HEK293 (cell line): Measurements from ENCODE around the gene CLEC16A.
A peak's percentile ranks its signal among the peaks of the same experiment; 100 is the strongest.

Experiments
- CTCF ChIA-PET: fragments of 350-600 bp; formaldehyde crosslinking; extraction: SDS; loops from one replicate; lab custom pipeline; 2021; ENCODE audit warnings: antibody characterized with exemption; lab: Yijun Ruan, JAX
- POLR2A ChIA-PET: fragments of 300-600 bp; formaldehyde crosslinking; extraction: SDS; loops from one replicate; lab custom pipeline; 2020; ENCODE audit warnings: antibody characterized with exemption, inconsistent platforms; lab: Yijun Ruan, JAX
- H3K27ac ChIP-seq: fragments of 200-500 bp; sonication (Bioruptor generic); 2 replicates; pipeline ENCODE4 v1.5.1; 2014; ENCODE audit warnings: low read depth, low read length, control low read depth, inconsistent platforms; ENCODE audit errors: extremely low read depth
- H3K36me3 ChIP-seq, 2 experiments: fragments of 200-500 bp in 1 of 2; sonication (Bioruptor generic) in 1 of 2; 1 replicate in 1 of 2; 2 replicates in 1 of 2; pipeline ENCODE4 v1.5.1; 2014 to 2017; ENCODE audit warnings: inconsistent platforms in 2 of 2, low read length in 2 of 2; ENCODE audit not compliant: control insufficient read depth in 2 of 2, insufficient read depth in 1 of 2
- H3K4me1 ChIP-seq: fragments of 200-500 bp; sonication (Bioruptor generic); 2 replicates; pipeline ENCODE4 v1.5.1; 2014; ENCODE audit warnings: mild to moderate bottlenecking, low read length, inconsistent platforms; ENCODE audit not compliant: control insufficient read depth, insufficient read depth
- H3K4me3 ChIP-seq: 2 replicates; pipeline ENCODE4 v1.5.1; 2011; ENCODE audit warnings: low read depth, mild to moderate bottlenecking, control low read depth, low read length, moderate library complexity
- H3K9me3 ChIP-seq: fragments of 200-500 bp; sonication (Bioruptor generic); 2 replicates; pipeline ENCODE4 v1.5.1; 2014; ENCODE audit warnings: low read depth, low read length, inconsistent platforms; ENCODE audit not compliant: control insufficient read depth, insufficient read depth
- GLI4 ChIP-seq: fragments of 450-650 bp; formaldehyde crosslinking; IDR thresholded peaks from 2 replicates; pipeline ENCODE4 v1.5.1; 2016; ENCODE audit warnings: missing biosample characterization, missing genetic modification characterization
- GLIS1 ChIP-seq: fragments of 450-650 bp; formaldehyde crosslinking; IDR thresholded peaks from 2 replicates; pipeline ENCODE4 v1.5.1; 2016; ENCODE audit warnings: missing biosample characterization, missing genetic modification characterization
- ZBTB17 ChIP-seq: fragments of 450-650 bp; formaldehyde crosslinking; IDR thresholded peaks from 2 replicates; pipeline ENCODE4 v1.5.1; 2016; ENCODE audit warnings: missing biosample characterization, missing genetic modification characterization
- ZBTB7A ChIP-seq: fragments of 450-650 bp; formaldehyde crosslinking; IDR thresholded peaks from 2 replicates; pipeline ENCODE4 v1.5.1; 2016; ENCODE audit warnings: low read depth, missing biosample characterization, missing genetic modification characterization
- ZBTB8A ChIP-seq: fragments of 450-650 bp; formaldehyde crosslinking; IDR thresholded peaks from 2 replicates; pipeline ENCODE4 v1.5.1; 2016; ENCODE audit warnings: missing biosample characterization, missing genetic modification characterization
- ZNF121 ChIP-seq: fragments of 450-650 bp; formaldehyde crosslinking; IDR thresholded peaks from 2 replicates; pipeline ENCODE4 v1.5.1; 2016; ENCODE audit warnings: missing biosample characterization, missing genetic modification characterization
- ZNF211 ChIP-seq: fragments of 450-650 bp; formaldehyde crosslinking; IDR thresholded peaks from 2 replicates; pipeline ENCODE4 v1.5.1; 2016; ENCODE audit warnings: low read depth, missing biosample characterization, missing genetic modification characterization
- ZNF76 ChIP-seq: fragments of 450-650 bp; formaldehyde crosslinking; IDR thresholded peaks from 2 replicates; pipeline ENCODE4; 2016; ENCODE audit warnings: low read depth, missing biosample characterization, missing genetic modification characterization, borderline replicate concordance
- ZSCAN23 ChIP-seq: fragments of 450-650 bp; formaldehyde crosslinking; IDR thresholded peaks from 2 replicates; pipeline ENCODE4 v1.5.1; 2016; ENCODE audit warnings: missing biosample characterization, missing genetic modification characterization
- TF ChIP-seq, protein P1 (sequence below): fragments of 450-650 bp; formaldehyde crosslinking; IDR thresholded peaks from 2 replicates; pipeline ENCODE4 v1.5.1; 2016; ENCODE audit warnings: missing biosample characterization, missing genetic modification characterization
- TF ChIP-seq, protein P2 (sequence below): fragments of 450-650 bp; IDR thresholded peaks from 2 replicates; pipeline ENCODE4 v1.5.1; 2018; ENCODE audit warnings: missing biosample characterization, missing genetic modification characterization
- TF ChIP-seq, protein P3 (sequence below): fragments of 450-650 bp; formaldehyde crosslinking; IDR thresholded peaks from 2 replicates; pipeline ENCODE4 v1.5.1; 2016; ENCODE audit warnings: missing biosample characterization, missing genetic modification characterization
- TF ChIP-seq, protein P4 (sequence below): fragments of 450-650 bp; formaldehyde crosslinking; IDR thresholded peaks from 2 replicates; pipeline ENCODE4 v1.5.1; 2016; ENCODE audit warnings: missing biosample characterization, missing genetic modification characterization, low read depth

CLEC16A gene

GRCh38 chr16:11104168-11105037, 160.0 kb downstream of the CLEC16A start:
- no peaks in the 10 kb centered on the region for H3K36me3 ChIP-seq
- ChIA-PET CTCF (interaction anchor here (1.1 kb wide), 1 partner anchor 9 kb away, joined by 3 read pairs; no protein-coding TSS in a partner anchor), POLR2A (interaction anchor here (0.7 to 1.0 kb wide), 3 partner anchors 29 to 151 kb away, joined by 3 to 5 read pairs (median 4); no protein-coding TSS in a partner anchor)
- H3K4me3 ChIP-seq, result no peak overlapping the region
- no peaks in the 10 kb centered on the region for H3K9me3 ChIP-seq
- no peak overlapping the region for H3K27ac ChIP-seq
- TF ChIP-seq GLI4 (0 out of 2 replicates have a peak, but pooled peaks have one; percentile 1), ZBTB8A (tag by site-specific recombination) (no peak), ZBTB7A (no peak), ZNF121 (tag by site-specific recombination) (0 out of 2 replicates have a peak, but pooled peaks have one; percentile 17), ZSCAN23 (tag by site-specific recombination) (no peak), GLIS1 (tag by site-specific recombination) (no peak), ZNF76 (tag by site-specific recombination) (no peak)
- TF ChIP-seq, protein P1, sequence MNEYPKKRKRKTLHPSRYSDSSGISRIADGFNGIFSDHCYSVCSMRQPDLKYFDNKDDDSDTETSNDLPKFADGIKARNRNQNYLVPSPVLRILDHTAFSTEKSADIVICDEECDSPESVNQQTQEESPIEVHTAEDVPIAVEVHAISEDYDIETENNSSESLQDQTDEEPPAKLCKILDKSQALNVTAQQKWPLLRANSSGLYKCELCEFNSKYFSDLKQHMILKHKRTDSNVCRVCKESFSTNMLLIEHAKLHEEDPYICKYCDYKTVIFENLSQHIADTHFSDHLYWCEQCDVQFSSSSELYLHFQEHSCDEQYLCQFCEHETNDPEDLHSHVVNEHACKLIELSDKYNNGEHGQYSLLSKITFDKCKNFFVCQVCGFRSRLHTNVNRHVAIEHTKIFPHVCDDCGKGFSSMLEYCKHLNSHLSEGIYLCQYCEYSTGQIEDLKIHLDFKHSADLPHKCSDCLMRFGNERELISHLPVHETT (tag by site-specific recombination), result no peak
- TF ChIP-seq, protein P2, sequence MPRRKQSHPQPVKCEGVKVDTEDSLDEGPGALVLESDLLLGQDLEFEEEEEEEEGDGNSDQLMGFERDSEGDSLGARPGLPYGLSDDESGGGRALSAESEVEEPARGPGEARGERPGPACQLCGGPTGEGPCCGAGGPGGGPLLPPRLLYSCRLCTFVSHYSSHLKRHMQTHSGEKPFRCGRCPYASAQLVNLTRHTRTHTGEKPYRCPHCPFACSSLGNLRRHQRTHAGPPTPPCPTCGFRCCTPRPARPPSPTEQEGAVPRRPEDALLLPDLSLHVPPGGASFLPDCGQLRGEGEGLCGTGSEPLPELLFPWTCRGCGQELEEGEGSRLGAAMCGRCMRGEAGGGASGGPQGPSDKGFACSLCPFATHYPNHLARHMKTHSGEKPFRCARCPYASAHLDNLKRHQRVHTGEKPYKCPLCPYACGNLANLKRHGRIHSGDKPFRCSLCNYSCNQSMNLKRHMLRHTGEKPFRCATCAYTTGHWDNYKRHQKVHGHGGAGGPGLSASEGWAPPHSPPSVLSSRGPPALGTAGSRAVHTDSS (tag by site-specific recombination), result no peak
- H3K4me1 ChIP-seq, result peaks cover 7% of the 10 kb centered on the region

DNA sequence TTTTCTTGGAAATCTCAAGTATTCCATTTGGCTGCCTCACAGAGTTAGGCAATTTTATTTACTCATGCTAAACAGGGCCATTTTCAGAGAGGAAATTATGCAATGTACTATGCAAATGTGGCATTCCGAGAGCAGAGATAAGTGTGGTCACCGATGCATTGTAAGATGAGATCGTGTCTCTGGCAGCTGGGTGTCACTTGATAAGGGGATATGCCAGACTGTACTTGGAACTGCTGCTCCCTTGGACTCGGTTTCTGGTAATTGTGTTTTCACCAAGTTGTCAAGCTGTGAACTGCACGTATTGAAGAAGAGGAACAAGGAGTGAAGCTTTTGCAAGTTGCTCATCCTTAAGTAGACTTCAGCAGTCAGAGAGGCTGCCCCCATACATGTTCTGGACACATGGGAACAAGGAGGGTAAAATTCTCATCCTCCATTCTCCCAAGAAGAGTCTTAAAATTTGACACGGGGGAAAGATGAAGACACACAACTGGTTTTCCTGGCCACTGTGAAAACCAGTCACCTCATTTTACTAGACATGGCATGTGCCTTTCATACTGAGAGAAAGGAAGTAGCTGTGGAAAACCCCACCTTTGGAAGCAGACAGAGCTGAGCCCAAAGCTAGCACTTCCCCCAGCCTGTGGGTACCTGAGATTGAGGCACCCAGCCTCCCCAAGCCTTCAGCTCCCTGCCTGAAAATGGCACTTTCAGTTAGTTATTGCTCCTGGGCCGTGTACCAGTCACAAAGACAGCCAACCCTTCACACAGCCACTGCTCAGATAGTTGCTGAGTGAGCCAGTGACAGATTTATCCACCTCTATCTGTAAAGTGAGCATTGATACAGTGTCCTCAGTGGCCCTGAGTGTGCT, 160.9 kb downstream of the CLEC16A start:
- Histone ChIP-seq H3K4me3 (no peak overlapping the region), H3K9me3 (no peaks in the 10 kb centered on the region), H3K27ac (no peak overlapping the region), H3K36me3 (no peaks in the 10 kb centered on the region), H3K4me1 (peaks cover 7% of the 10 kb centered on the region)
- ChIA-PET POLR2A (interaction anchor here (0.9 to 1.0 kb wide), 2 partner anchors 28 to 150 kb away, joined by 4 to 5 read pairs; no protein-coding TSS in a partner anchor), CTCF (no interaction called here)
- TF ChIP-seq ZNF211 (tag by site-specific recombination) (no peak), ZBTB17 (peak; percentile 54)
- TF ChIP-seq, protein P3, sequence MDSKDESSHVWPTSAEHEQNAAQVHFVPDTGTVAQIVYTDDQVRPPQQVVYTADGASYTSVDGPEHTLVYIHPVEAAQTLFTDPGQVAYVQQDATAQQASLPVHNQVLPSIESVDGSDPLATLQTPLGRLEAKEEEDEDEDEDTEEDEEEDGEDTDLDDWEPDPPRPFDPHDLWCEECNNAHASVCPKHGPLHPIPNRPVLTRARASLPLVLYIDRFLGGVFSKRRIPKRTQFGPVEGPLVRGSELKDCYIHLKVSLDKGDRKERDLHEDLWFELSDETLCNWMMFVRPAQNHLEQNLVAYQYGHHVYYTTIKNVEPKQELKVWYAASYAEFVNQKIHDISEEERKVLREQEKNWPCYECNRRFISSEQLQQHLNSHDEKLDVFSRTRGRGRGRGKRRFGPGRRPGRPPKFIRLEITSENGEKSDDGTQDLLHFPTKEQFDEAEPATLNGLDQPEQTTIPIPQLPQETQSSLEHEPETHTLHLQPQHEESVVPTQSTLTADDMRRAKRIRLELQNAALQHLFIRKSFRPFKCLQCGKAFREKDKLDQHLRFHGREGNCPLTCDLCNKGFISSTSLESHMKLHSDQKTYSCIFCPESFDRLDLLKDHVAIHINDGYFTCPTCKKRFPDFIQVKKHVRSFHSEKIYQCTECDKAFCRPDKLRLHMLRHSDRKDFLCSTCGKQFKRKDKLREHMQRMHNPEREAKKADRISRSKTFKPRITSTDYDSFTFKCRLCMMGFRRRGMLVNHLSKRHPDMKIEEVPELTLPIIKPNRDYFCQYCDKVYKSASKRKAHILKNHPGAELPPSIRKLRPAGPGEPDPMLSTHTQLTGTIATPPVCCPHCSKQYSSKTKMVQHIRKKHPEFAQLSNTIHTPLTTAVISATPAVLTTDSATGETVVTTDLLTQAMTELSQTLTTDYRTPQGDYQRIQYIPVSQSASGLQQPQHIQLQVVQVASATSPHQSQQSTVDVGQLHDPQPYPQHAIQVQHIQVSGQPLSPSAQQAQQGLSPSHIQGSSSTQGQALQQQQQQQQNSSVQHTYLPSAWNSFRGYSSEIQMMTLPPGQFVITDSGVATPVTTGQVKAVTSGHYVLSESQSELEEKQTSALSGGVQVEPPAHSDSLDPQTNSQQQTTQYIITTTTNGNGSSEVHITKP (tag by site-specific recombination), result peak; percentile 30; the same call in 1 of the 2 replicates
- TF ChIP-seq, protein P4, sequence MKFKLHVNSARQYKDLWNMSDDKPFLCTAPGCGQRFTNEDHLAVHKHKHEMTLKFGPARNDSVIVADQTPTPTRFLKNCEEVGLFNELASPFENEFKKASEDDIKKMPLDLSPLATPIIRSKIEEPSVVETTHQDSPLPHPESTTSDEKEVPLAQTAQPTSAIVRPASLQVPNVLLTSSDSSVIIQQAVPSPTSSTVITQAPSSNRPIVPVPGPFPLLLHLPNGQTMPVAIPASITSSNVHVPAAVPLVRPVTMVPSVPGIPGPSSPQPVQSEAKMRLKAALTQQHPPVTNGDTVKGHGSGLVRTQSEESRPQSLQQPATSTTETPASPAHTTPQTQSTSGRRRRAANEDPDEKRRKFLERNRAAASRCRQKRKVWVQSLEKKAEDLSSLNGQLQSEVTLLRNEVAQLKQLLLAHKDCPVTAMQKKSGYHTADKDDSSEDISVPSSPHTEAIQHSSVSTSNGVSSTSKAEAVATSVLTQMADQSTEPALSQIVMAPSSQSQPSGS, result 0 out of 2 replicates have a peak, but pooled peaks have one; percentile 7
